IMR-90 (cell line): ENCODE results near the gene TAC4. TPM values are rescaled to one million over a fixed set of nuclear protein-coding genes. Genes with fewer than 3 reads are reported as not detected.

ENCODE experiments used
- ATAC-seq: fragments of 200-7000 bp; cut with Tn5 transposase; 2 replicates; pipeline ENCODE4 v1.9.1; 2020; ENCODE audit warnings: low read depth, mild to moderate bottlenecking, moderate library complexity
- BruUV-seq: library from RNA; stranded (reverse); fragments of 400-500 nt; replicated peaks from 2 replicates; lab custom pipeline; 2021; lab: Mats Ljungman, UMichigan
- CTCF ChIA-PET: fragments of 300-600 bp; formaldehyde crosslinking; extraction: SDS; loops from one replicate; lab custom pipeline; 2021; ENCODE audit warnings: antibody characterized with exemption; lab: Yijun Ruan, JAX
- POLR2A ChIA-PET: fragments of 300-600 bp; sonication (Branson Sonifier 250); formaldehyde crosslinking; loops from one replicate; lab custom pipeline; 2022; ENCODE audit warnings: antibody characterized with exemption; ENCODE audit not compliant: unreplicated experiment; lab: Charles Lee
- DNase-seq: peaks from one replicate; pipeline ENCODE4 v3.0.0; 2013
- H2AFZ ChIP-seq: replicated peaks from 2 replicates; pipeline ENCODE3; 2013; ENCODE audit warnings: low read length, mild to moderate bottlenecking; ENCODE audit not compliant: poor library complexity
- H2AK5ac ChIP-seq: 2 replicates; pipeline ENCODE4 v1.6.1; 2013; ENCODE audit warnings: low read depth, low read length, inconsistent platforms
- H2AK9ac ChIP-seq: replicated peaks from 2 replicates; pipeline ENCODE3; 2013; ENCODE audit warnings: mild to moderate bottlenecking, low read depth, low read length, moderate library complexity; ENCODE audit not compliant: poor library complexity
- H2BK120ac ChIP-seq: 2 replicates; pipeline ENCODE4 v1.6.1; 2013; ENCODE audit warnings: low read depth, low read length, inconsistent platforms
- H2BK15ac ChIP-seq: 3 replicates; pipeline ENCODE4 v1.6.1; 2013; ENCODE audit warnings: low read depth, low read length, inconsistent platforms
- H2BK20ac ChIP-seq: 2 replicates; pipeline ENCODE4 v1.6.1; 2013; ENCODE audit warnings: low read depth, mild to moderate bottlenecking, inconsistent platforms, low read length, moderate library complexity
- H2BK5ac ChIP-seq: 2 replicates; pipeline ENCODE4 v1.6.1; 2013; ENCODE audit warnings: mild to moderate bottlenecking, low read depth, low read length, inconsistent platforms; ENCODE audit not compliant: poor library complexity, severe bottlenecking
- H3K14ac ChIP-seq: replicated peaks from 2 replicates; pipeline ENCODE4 v1.6.1; 2013; ENCODE audit warnings: low read depth, low read length, inconsistent platforms
- H3K18ac ChIP-seq: 2 replicates; pipeline ENCODE4 v1.6.1; 2013; ENCODE audit warnings: low read depth, low read length, control low read depth
- H3K23ac ChIP-seq: 2 replicates; pipeline ENCODE4 v1.6.1; 2013; ENCODE audit warnings: low read depth, low read length, inconsistent platforms
- H3K27ac ChIP-seq: 2 replicates; pipeline ENCODE4 v1.5.1; 2013; ENCODE audit warnings: mild to moderate bottlenecking, control low read depth, low read length; ENCODE audit not compliant: insufficient read depth
- H3K27me3 ChIP-seq: 2 replicates; pipeline ENCODE4 v1.6.1; 2013; ENCODE audit warnings: low read length; ENCODE audit not compliant: control insufficient read depth, insufficient read depth
- H3K36me3 ChIP-seq: 2 replicates; pipeline ENCODE4 v1.6.1; 2013; ENCODE audit warnings: low read length, mixed read lengths; ENCODE audit not compliant: control insufficient read depth, insufficient read depth
- H3K4ac ChIP-seq: 2 replicates; pipeline ENCODE4 v1.6.1; 2013; ENCODE audit warnings: low read depth, low read length, inconsistent platforms
- H3K4me1 ChIP-seq: 2 replicates; pipeline ENCODE4 v1.6.1; 2013; ENCODE audit warnings: low read length, mixed read lengths; ENCODE audit not compliant: control insufficient read depth, insufficient read depth
- H3K4me2 ChIP-seq: 2 replicates; pipeline ENCODE4 v1.6.1; 2013; ENCODE audit warnings: low read depth, mild to moderate bottlenecking, control low read depth, low read length, moderate library complexity
- H3K4me3 ChIP-seq: 2 replicates; pipeline ENCODE4 v1.5.1; 2013; ENCODE audit warnings: low read depth, mild to moderate bottlenecking, control low read depth, low read length, moderate library complexity; ENCODE audit not compliant: insufficient read depth
- H3K56ac ChIP-seq: 2 replicates; pipeline ENCODE4 v1.6.1; 2013; ENCODE audit warnings: low read length, inconsistent platforms; ENCODE audit not compliant: insufficient read depth; ENCODE audit errors: extremely low read depth
- H3K79me1 ChIP-seq, 2 experiments: 2 replicates each; pipeline ENCODE4 v1.6.1; 2013; ENCODE audit warnings: low read length in 2 of 2, inconsistent platforms in 1 of 2, low read depth in 1 of 2
- H3K9ac ChIP-seq: 2 replicates; pipeline ENCODE4 v1.6.1; 2013; ENCODE audit warnings: low read depth, low read length, control low read depth
- H3K9me1 ChIP-seq: 2 replicates; pipeline ENCODE4 v1.6.1; 2013; ENCODE audit warnings: low read length, inconsistent platforms; ENCODE audit not compliant: insufficient read depth
- H3K9me3 ChIP-seq: 2 replicates; pipeline ENCODE4 v1.6.1; 2013; ENCODE audit warnings: low read length; ENCODE audit not compliant: control insufficient read depth, insufficient read depth
- H4K20me1 ChIP-seq: 2 replicates; pipeline ENCODE4 v1.6.1; 2013; ENCODE audit warnings: low read length, inconsistent platforms; ENCODE audit not compliant: insufficient read depth
- H4K5ac ChIP-seq: 2 replicates; pipeline ENCODE4 v1.6.1; 2013; ENCODE audit warnings: mild to moderate bottlenecking, low read depth, low read length, control low read depth
- H4K8ac ChIP-seq, 2 experiments: 2 replicates each; pipeline ENCODE4 v1.6.1; 2013; ENCODE audit warnings: low read depth in 2 of 2, low read length in 2 of 2, control low read depth in 1 of 2, inconsistent platforms in 1 of 2
- H4K91ac ChIP-seq: 2 replicates; pipeline ENCODE4 v1.6.1; 2013; ENCODE audit warnings: low read depth, low read length, inconsistent platforms; ENCODE audit not compliant: insufficient read depth
- BHLHE40 ChIP-seq: fragments of 150-350 bp; IDR thresholded peaks from 2 replicates; pipeline ENCODE4 v1.6.1; 2016; ENCODE audit warnings: mild to moderate bottlenecking, low read depth, low read length
- CEBPB ChIP-seq: IDR thresholded peaks from 2 replicates; pipeline ENCODE4 v1.6.1; 2012; ENCODE audit warnings: low read depth, low read length, improper control_type of control experiment
- FOS ChIP-seq: fragments of 150-350 bp; IDR thresholded peaks from 2 replicates; pipeline ENCODE4 v1.6.1; 2016; ENCODE audit warnings: low read depth, low read length
- MAFK ChIP-seq: IDR thresholded peaks from 2 replicates; pipeline ENCODE4 v1.6.1; 2012; ENCODE audit warnings: low read depth, low read length, improper control_type of control experiment
- MAZ ChIP-seq: IDR thresholded peaks from 2 replicates; pipeline ENCODE4 v1.6.1; 2012; ENCODE audit warnings: low read depth, mild to moderate bottlenecking, low read length, improper control_type of control experiment, moderate library complexity, borderline replicate concordance
- MXI1 ChIP-seq: IDR thresholded peaks from 2 replicates; pipeline ENCODE4 v1.6.1; 2012; ENCODE audit warnings: low read depth, mild to moderate bottlenecking, low read length, moderate library complexity, borderline replicate concordance
- NFE2L2 ChIP-seq: fragments of 150-350 bp; IDR thresholded peaks from 2 replicates; pipeline ENCODE4 v1.6.1; 2016; ENCODE audit warnings: low read depth, mild to moderate bottlenecking, low read length
- POLR2A ChIP-seq: IDR thresholded peaks from 2 replicates; pipeline ENCODE4 v1.6.1; 2012; ENCODE audit warnings: mild to moderate bottlenecking, low read depth, low read length
- RAD21 ChIP-seq: IDR thresholded peaks from 2 replicates; pipeline ENCODE4 v1.6.1; 2012; ENCODE audit warnings: low read length, improper control_type of control experiment
- RCOR1 ChIP-seq: IDR thresholded peaks from 2 replicates; pipeline ENCODE4 v1.6.1; 2012; ENCODE audit warnings: mild to moderate bottlenecking, low read length, improper control_type of control experiment; ENCODE audit not compliant: insufficient replicate concordance
- RFX5 ChIP-seq: IDR thresholded peaks from 2 replicates; pipeline ENCODE4 v1.8.0; 2012; ENCODE audit warnings: low read depth, mild to moderate bottlenecking, low read length, moderate library complexity
- SMC3 ChIP-seq: fragments of 150-350 bp; IDR thresholded peaks from 2 replicates; pipeline ENCODE4 v1.6.1; 2016; ENCODE audit warnings: low read depth, mild to moderate bottlenecking, antibody characterized with exemption, low read length, moderate library complexity
- WGBS, 2 experiments: methylation state at CpG; one replicate each; pipeline versions ENCODE4 v1.1.5 to v1.1.7; 2013; ENCODE audit warnings: missing lambda C conversion rate in 2 of 2; ENCODE audit not compliant: insufficient read length in 1 of 2; ENCODE audit errors: extremely low coverage in 2 of 2; 5-methylcytosine and 5-hydroxymethylcytosine counted together
- dilution Hi-C: fragments of 300-500 bp; cut with HindIII; formaldehyde crosslinking; loops from one replicate; pipeline ENCODE4 v1.14.3; 2018; ENCODE audit warnings: low sequenced_read_pairs; ENCODE audit not compliant: unreplicated experiment
- in situ Hi-C: fragments of 300-500 bp; cut with MboI; formaldehyde crosslinking; loops from 3 replicates; pipeline ENCODE4 v1.14.3; 2019; ENCODE audit warnings: low sequenced_read_pairs, inconsistent platforms, mixed read lengths
- intact Hi-C: fragments of 100-400 bp; cut with micrococcal nuclease; formaldehyde crosslinking; loops from 2 replicates; pipeline ENCODE4 v1.10.0; 2022
- polyA plus RNA-seq, 3 experiments: library from polyadenylated mRNA; depleted of rRNA; stranded (reverse); fragments of >200 nt; gene quantifications; 2 replicates each; pipeline ENCODE4 v1.2.3, GENCODE V29; 2012; ENCODE audit warnings: low replicate concordance in 1 of 3
- total RNA-seq: library from RNA; depleted of rRNA; stranded (reverse); fragments of >200 nt; gene quantifications from 2 replicates; pipeline ENCODE4 v1.2.3, GENCODE V29; 2012
- TF ChIP-seq, protein P1 (sequence below): fragments of 150-350 bp; IDR thresholded peaks from 2 replicates; pipeline ENCODE4 v1.6.1; 2016; ENCODE audit warnings: low read depth, mild to moderate bottlenecking, low read length, moderate library complexity, borderline replicate concordance
- TF ChIP-seq, protein P2 (sequence below): fragments of 150-350 bp; IDR thresholded peaks from 2 replicates; pipeline ENCODE4 v1.6.1; 2017; ENCODE audit warnings: mild to moderate bottlenecking, antibody characterized with exemption, low read length, low read depth

TAC4 gene
- total and polyA plus RNA-seq, 2 of the 4 experiments (the other 2 are of a cell fraction), result not detected

DNA sequence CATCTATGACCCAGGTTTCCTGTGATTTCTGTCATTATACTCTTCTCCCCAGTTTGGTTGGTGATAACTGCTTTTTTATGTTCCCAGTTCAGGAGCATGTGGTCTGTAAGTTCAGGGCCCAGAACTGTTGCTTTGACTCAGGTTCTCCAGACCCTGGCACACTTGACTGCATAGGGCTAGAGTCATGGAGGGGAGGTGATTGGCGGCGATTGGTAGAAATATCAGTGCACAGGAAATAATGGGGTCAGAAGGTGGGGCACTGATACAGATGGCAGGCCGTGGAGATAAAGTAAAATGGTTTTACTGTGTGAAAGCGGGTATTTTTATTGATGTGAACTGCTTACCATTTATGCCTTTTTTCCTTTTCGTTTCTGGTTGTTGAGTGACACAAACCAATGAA, 28.7 kb downstream of the TAC4 start:
- POLR2A ChIA-PET, result no interaction called here
- Histone ChIP-seq H3K18ac (no peak overlapping the region), H3K27me3 (no peaks in the 10 kb centered on the region), H3K36me3 (peaks cover 34% of the 10 kb centered on the region), H3K9ac (no peak overlapping the region), H3K56ac (no peak overlapping the region), H2BK5ac (no peak overlapping the region), H2BK120ac (no peak overlapping the region), H3K79me1 (peaks cover 9 to 40% of the 10 kb centered on the region in 2 experiments; a peak in 3 of 4 replicates), H4K20me1 (peaks cover 7% of the 10 kb centered on the region; the same call in 1 of the 2 replicates), H2AK9ac (no peak overlapping the region), H4K5ac (no peak overlapping the region), H3K4me3 (no peak overlapping the region), H2BK20ac (no peak overlapping the region), H3K4ac (no peak overlapping the region), H3K9me1 (peaks cover 12% of the 10 kb centered on the region), H2AK5ac (no peak overlapping the region), H4K8ac (no peak overlapping the region), H3K9me3 (no peaks in the 10 kb centered on the region), H2BK15ac (no peak overlapping the region), H2AFZ (no peak overlapping the region), H3K4me1 (peaks cover 4% of the 10 kb centered on the region), H3K14ac (no peak overlapping the region), H3K4me2 (no peak overlapping the region), H4K91ac (no peak overlapping the region), H3K23ac (no peak overlapping the region), H3K27ac (no peak overlapping the region)
- BruUV-seq, result no TSS peak
- in situ Hi-C loops, result no loop called here
- CTCF ChIA-PET, result no interaction called here
- intact Hi-C loops, result no loop called here
- DNase-seq (no peak), ATAC-seq (no peak)
- TF ChIP-seq, protein P1, sequence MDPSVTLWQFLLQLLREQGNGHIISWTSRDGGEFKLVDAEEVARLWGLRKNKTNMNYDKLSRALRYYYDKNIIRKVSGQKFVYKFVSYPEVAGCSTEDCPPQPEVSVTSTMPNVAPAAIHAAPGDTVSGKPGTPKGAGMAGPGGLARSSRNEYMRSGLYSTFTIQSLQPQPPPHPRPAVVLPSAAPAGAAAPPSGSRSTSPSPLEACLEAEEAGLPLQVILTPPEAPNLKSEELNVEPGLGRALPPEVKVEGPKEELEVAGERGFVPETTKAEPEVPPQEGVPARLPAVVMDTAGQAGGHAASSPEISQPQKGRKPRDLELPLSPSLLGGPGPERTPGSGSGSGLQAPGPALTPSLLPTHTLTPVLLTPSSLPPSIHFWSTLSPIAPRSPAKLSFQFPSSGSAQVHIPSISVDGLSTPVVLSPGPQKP, result no peak
- no peak for TF ChIP-seq RAD21
- no peak for TF ChIP-seq POLR2A
- no peak for TF ChIP-seq MAFK
- TF ChIP-seq RFX5, result no peak
- TF ChIP-seq SMC3, result no peak
- no peak for TF ChIP-seq MXI1
- no peak for TF ChIP-seq FOS
- TF ChIP-seq, protein P2, sequence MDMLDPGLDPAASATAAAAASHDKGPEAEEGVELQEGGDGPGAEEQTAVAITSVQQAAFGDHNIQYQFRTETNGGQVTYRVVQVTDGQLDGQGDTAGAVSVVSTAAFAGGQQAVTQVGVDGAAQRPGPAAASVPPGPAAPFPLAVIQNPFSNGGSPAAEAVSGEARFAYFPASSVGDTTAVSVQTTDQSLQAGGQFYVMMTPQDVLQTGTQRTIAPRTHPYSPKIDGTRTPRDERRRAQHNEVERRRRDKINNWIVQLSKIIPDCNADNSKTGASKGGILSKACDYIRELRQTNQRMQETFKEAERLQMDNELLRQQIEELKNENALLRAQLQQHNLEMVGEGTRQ, result no peak
- TF ChIP-seq BHLHE40, result no peak
- TF ChIP-seq CEBPB, result no peak
- no peak for TF ChIP-seq NFE2L2
- no peak for TF ChIP-seq MAZ
- no peak for TF ChIP-seq RCOR1
- WGBS, 2 experiments, result no CpG with 5 or more reads among the region's 5 CpGs
- dilution Hi-C loops, result no loop called here
